HG02798 (cell line): Measurements from ENCODE around the gene WDR77.

ENCODE experiments used
- ATAC-seq: cut with Tn5 transposase; IDR thresholded peaks from one replicate; pipeline ENCODE4 v1.9.1; 2021; ENCODE audit warnings: mild to moderate bottlenecking; ENCODE audit not compliant: unreplicated experiment, poor library complexity

The WDR77 gene

GRCh38 chr1:111448918-111449702 lies at the start of gene WDR77, which contains the start of gene ATP5PB:
Gene WDR77 (minus strand): TSS chr1:111449256. CDS start chr1:111449169, 87 bp downstream.
Gene ATP5PB (plus strand): TSS chr1:111449464. CDS start chr1:111449542, 78 bp downstream.
- peak; percentile 98 for ATAC-seq

GRCh38 chr1:111497592-111497991 lies 48.5 kb upstream of the WDR77 start:
- no peak for ATAC-seq

GRCh38 chr1:111496398-111496797 lies 47.3 kb upstream of the WDR77 start:
- ATAC-seq, result no peak

GRCh38 chr1:111491070-111491469 lies 42.0 kb upstream of the WDR77 start:
- no peak for ATAC-seq

GRCh38 chr1:111490220-111490619 lies 41.2 kb upstream of the WDR77 start:
- no peak for ATAC-seq

- no peak for ATAC-seq
Observed at GRCh38 chr1:111489604-111490003, 40.5 kb upstream of the WDR77 start.

GRCh38 chr1:111488669-111489068 lies 39.6 kb upstream of the WDR77 start:
- no peak for ATAC-seq

GRCh38 chr1:111487133-111487532 lies 38.1 kb upstream of the WDR77 start:
- ATAC-seq, result no peak

GRCh38 chr1:111486431-111486830 lies 37.4 kb upstream of the WDR77 start:
- no peak for ATAC-seq

- no peak for ATAC-seq
Observed at GRCh38 chr1:111484391-111485026, 35.5 kb upstream of the WDR77 start.

GRCh38 chr1:111483876-111484275 lies 34.8 kb upstream of the WDR77 start:
- ATAC-seq, result no peak

GRCh38 chr1:111483166-111483565 lies 34.1 kb upstream of the WDR77 start:
- ATAC-seq, result no peak

- ATAC-seq, result peak; percentile 46
Observed at GRCh38 chr1:111481387-111482221, 32.5 kb upstream of the WDR77 start.

GRCh38 chr1:111480674-111481073 lies 31.6 kb upstream of the WDR77 start:
- no peak for ATAC-seq

- ATAC-seq, result peak; percentile 70
Observed at GRCh38 chr1:111476761-111477309, 27.8 kb upstream of the WDR77 start.

GRCh38 chr1:111476214-111476613 lies 27.2 kb upstream of the WDR77 start:
- ATAC-seq, result no peak

- ATAC-seq, result peak; percentile 42
Observed at GRCh38 chr1:111475701-111476100, 26.6 kb upstream of the WDR77 start.

GRCh38 chr1:111474521-111474920 lies 25.5 kb upstream of the WDR77 start:
- ATAC-seq, result no peak

GRCh38 chr1:111474106-111474505 lies 25.1 kb upstream of the WDR77 start:
- no peak for ATAC-seq

GRCh38 chr1:111471538-111471937 lies 22.5 kb upstream of the WDR77 start:
- no peak for ATAC-seq

- ATAC-seq, result no peak
Observed at GRCh38 chr1:111471012-111471411, 22.0 kb upstream of the WDR77 start.
